Trophoblast cell (in vitro differentiated cells and primary cell): ENCODE measurements around the gene RAPGEF1.
A peak's percentile ranks its signal among the peaks of the same experiment; 100 is the strongest.

ENCODE experiments used
- DNase-seq, 2 donors: peaks; one replicate each; pipeline ENCODE4 v3.0.0-alpha.2; 2016
- H2AFZ ChIP-seq: 2 replicates; pipeline ENCODE4 v1.6.1; 2013; ENCODE audit warnings: low read length, moderate library complexity, mild to moderate bottlenecking; ENCODE audit not compliant: insufficient read depth, poor library complexity
- H2AK5ac ChIP-seq: 2 replicates; pipeline ENCODE4 v1.6.1; 2013; ENCODE audit warnings: mild to moderate bottlenecking, low read length
- H2BK120ac ChIP-seq: 2 replicates; pipeline ENCODE4 v1.6.1; 2013; ENCODE audit warnings: low read length, mild to moderate bottlenecking, moderate library complexity; ENCODE audit not compliant: insufficient read depth, poor library complexity
- H2BK12ac ChIP-seq: 2 replicates; pipeline ENCODE4 v1.6.1; 2013; ENCODE audit warnings: mild to moderate bottlenecking, low read length, moderate library complexity
- H2BK5ac ChIP-seq: 2 replicates; pipeline ENCODE4 v1.6.1; 2013; ENCODE audit warnings: low read length, low read depth, moderate library complexity, mild to moderate bottlenecking; ENCODE audit not compliant: poor library complexity
- H3K14ac ChIP-seq: 2 replicates; pipeline ENCODE4 v1.6.1; 2013; ENCODE audit warnings: mild to moderate bottlenecking, low read length
- H3K18ac ChIP-seq: 2 replicates; pipeline ENCODE4 v1.6.1; 2013; ENCODE audit warnings: mild to moderate bottlenecking, low read length
- H3K23ac ChIP-seq: 2 replicates; pipeline ENCODE4 v1.6.1; 2013; ENCODE audit warnings: low read length
- H3K27ac ChIP-seq: 2 replicates; pipeline ENCODE4 v1.5.1; 2013; ENCODE audit warnings: low read depth, mild to moderate bottlenecking, inconsistent platforms, low read length, moderate library complexity
- H3K27me3 ChIP-seq: 2 replicates; pipeline ENCODE4 v1.6.1; 2013; ENCODE audit warnings: inconsistent platforms, mild to moderate bottlenecking, low read length, moderate library complexity; ENCODE audit not compliant: insufficient read depth
- H3K36me3 ChIP-seq, 2 experiments: 1 replicate in 1 of 2; 2 replicates in 1 of 2; pipeline ENCODE4 v1.6.1; 2013; ENCODE audit warnings: low read length in 2 of 2, mild to moderate bottlenecking in 2 of 2, moderate library complexity in 1 of 2; ENCODE audit not compliant: insufficient read depth in 2 of 2, control insufficient read depth in 1 of 2
- H3K4ac ChIP-seq: 2 replicates; pipeline ENCODE4 v1.6.1; 2013; ENCODE audit warnings: low read depth, mild to moderate bottlenecking, low read length, moderate library complexity
- H3K4me1 ChIP-seq, 2 experiments: 1 replicate in 1 of 2; 2 replicates in 1 of 2; pipeline ENCODE4 v1.6.1; 2013; ENCODE audit warnings: low read length in 2 of 2, mild to moderate bottlenecking in 2 of 2, moderate library complexity in 1 of 2; ENCODE audit not compliant: insufficient read depth in 2 of 2, control insufficient read depth in 1 of 2
- H3K4me2 ChIP-seq: 2 replicates; pipeline ENCODE4 v1.6.1; 2013; ENCODE audit warnings: inconsistent platforms, mild to moderate bottlenecking, low read length, moderate library complexity
- H3K4me3 ChIP-seq: 2 replicates; pipeline ENCODE4 v1.5.1; 2013; ENCODE audit warnings: mild to moderate bottlenecking, low read depth, low read length, inconsistent platforms
- H3K79me1 ChIP-seq: one replicate; pipeline ENCODE4 v1.6.1; 2013; ENCODE audit warnings: low read length
- H3K79me2 ChIP-seq: 2 replicates; pipeline ENCODE4 v1.6.1; 2013; ENCODE audit warnings: low read length, mild to moderate bottlenecking; ENCODE audit not compliant: control insufficient read depth, insufficient read depth, poor library complexity
- H3K9ac ChIP-seq: 2 replicates; pipeline ENCODE4 v1.6.1; 2013; ENCODE audit warnings: mild to moderate bottlenecking, low read length
- H3K9me3 ChIP-seq: 2 replicates; pipeline ENCODE4 v1.6.1; 2013; ENCODE audit warnings: low read depth, mild to moderate bottlenecking, control low read depth, inconsistent platforms, low read length; ENCODE audit not compliant: insufficient read depth
- H4K12ac ChIP-seq: 2 replicates; pipeline ENCODE4 v1.6.1; 2013; ENCODE audit warnings: low read depth, mild to moderate bottlenecking, low read length, moderate library complexity
- H4K8ac ChIP-seq: 2 replicates; pipeline ENCODE4 v1.6.1; 2013; ENCODE audit warnings: low read depth, mild to moderate bottlenecking, low read length, moderate library complexity
- H4K91ac ChIP-seq: one replicate; pipeline ENCODE4 v1.6.1; 2013; ENCODE audit warnings: low read depth, mild to moderate bottlenecking, low read length, moderate library complexity
- WGBS: extraction: QIAGEN DNeasy Blood & Tissue Kit; methylation state at CpG from one replicate; pipeline ENCODE4 v1.1.7; 2013; ENCODE audit warnings: missing lambda C conversion rate; ENCODE audit not compliant: insufficient read length, insufficient coverage; ENCODE audit errors: extremely low coverage; 5-methylcytosine and 5-hydroxymethylcytosine counted together

The RAPGEF1 gene

DNA sequence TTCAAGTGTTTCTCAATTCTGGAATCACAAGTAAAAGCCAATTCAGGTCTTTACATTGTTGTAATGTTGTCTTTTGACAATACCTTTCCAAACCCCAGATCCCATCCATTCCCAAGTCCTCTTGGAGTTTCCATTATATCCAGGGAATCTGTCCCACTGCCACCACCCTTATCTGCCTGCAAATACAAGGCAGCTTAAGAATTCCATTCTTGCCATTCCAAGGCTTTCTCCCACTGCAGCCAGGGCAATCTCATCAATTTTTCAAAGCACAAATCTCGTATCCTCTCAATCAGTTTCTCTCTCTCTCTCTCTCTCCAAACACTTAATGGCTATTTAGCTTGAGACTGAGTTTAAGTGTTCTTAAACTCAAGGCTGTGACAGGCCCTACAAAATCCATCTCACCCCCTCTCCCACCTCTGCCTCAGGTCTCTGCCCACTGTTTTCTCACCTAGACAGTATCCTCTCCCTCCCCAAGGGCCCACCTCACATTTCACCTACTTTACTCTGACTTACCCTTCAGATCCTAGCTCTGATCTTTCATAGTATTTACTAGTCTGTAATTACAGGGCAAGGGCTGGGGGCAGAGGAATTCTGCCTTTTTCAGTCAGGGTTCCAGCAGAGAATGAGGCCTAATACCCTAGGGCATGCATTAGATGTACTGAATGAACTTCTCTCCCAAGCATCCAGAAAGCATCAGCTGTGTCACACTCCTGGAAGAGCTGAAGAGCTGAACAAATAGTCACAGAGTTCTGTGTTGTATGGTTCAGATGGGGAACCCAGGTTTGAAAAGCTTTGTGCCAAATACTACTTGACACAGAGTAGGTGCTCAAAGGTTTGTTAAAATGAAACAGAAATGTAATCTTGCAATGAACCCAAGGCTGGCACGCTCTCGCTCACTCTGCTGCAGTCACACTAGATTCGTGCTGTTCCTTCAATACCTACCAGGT, 46.0 kb downstream of the RAPGEF1 start:
- Histone ChIP-seq H2AK5ac (no peak overlapping the region), H4K91ac (peak overlapping the region; percentile 70), H3K79me2 (peaks cover 11% of the 10 kb centered on the region), H3K36me3 (no peaks in the 10 kb centered on the region), H3K79me1 (peaks cover 5% of the 10 kb centered on the region), H2BK5ac (peak overlapping the region; percentile 79), H2BK120ac (peak overlapping the region; percentile 8), H3K23ac (no peak overlapping the region), H4K12ac (no peak overlapping the region), H3K4ac (peak overlapping the region; percentile 34), H3K9me3 (no peaks in the 10 kb centered on the region), H3K27me3 (no peaks in the 10 kb centered on the region), H3K14ac (peak overlapping the region; percentile 43), H2BK12ac (peak overlapping the region; percentile 65), H2AFZ (peak overlapping the region; percentile 52), H3K27ac (peak overlapping the region; percentile 39), H4K8ac (peak overlapping the region; percentile 22), H3K18ac (peak overlapping the region; percentile 86), H3K9ac (no peak overlapping the region), H3K4me3 (no peak overlapping the region), H3K4me2 (peak overlapping the region; percentile 3), H3K4me1 (peaks cover 16 to 20% of the 10 kb centered on the region in 2 experiments)
- DNase-seq: peak; percentile 67 to 80
- no CpG with 5 or more reads among the region's 4 CpGs for WGBS

DNA sequence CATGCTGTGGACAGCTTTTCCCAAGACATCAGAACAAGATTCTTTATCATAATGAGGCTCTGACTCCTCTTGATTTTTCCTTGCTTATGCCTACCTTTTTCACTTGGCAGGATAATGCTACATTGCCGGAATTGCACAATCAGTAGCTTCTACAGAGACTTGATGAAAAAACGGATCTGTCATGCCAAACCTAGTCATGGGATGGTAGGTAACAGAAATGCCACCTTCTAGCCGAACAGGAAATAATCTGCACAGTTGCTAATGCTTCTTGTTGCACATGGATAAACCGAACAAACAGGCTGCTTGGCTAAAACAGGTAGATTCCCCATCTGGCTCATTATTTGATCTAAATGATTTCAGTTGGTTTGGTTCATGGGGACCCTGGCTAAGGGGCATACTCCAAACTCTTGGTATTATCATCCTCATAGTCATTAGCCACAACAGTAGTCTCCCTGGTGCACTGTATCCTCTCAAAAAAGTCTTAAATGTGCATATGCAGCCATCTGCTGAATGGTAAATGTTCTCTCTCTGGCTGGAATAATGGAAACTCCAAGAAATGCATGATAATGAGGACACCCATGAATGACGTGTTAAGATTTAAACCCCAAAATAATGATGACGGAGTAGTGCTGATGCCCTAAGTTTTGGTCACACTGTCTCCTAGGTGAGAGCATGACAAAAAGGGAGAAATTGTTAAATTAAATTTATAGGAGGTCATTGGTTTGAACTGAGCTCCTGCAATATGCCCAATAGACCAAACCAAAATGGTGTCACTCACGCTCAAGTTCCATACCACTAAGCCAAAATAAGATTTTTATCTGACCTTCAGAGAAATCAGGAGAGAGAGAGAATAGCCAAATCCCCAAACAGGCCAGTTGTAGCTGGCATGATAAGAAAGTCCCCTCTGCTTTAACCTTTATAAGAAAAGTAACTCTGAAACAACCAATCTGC, 47.0 kb downstream of the RAPGEF1 start:
- Histone ChIP-seq H3K36me3 (peaks cover 0 to 2% of the 10 kb centered on the region in 2 experiments), H3K18ac (no peak overlapping the region), H2AK5ac (no peak overlapping the region), H3K27me3 (no peaks in the 10 kb centered on the region), H2BK12ac (no peak overlapping the region), H3K4me3 (no peak overlapping the region), H4K91ac (no peak overlapping the region), H3K9me3 (no peaks in the 10 kb centered on the region), H2AFZ (no peak overlapping the region), H3K14ac (no peak overlapping the region), H3K9ac (no peak overlapping the region), H3K23ac (no peak overlapping the region), H3K79me1 (peaks cover 5% of the 10 kb centered on the region), H3K4me2 (no peak overlapping the region), H3K4ac (peak overlapping the region; percentile 47), H2BK120ac (no peak overlapping the region), H3K27ac (no peak overlapping the region), H4K12ac (no peak overlapping the region), H4K8ac (no peak overlapping the region), H3K4me1 (peaks cover 16 to 20% of the 10 kb centered on the region in 2 experiments), H3K79me2 (peaks cover 11% of the 10 kb centered on the region), H2BK5ac (no peak overlapping the region)
- DNase-seq: no peak
- no CpG with 5 or more reads among the region's 7 CpGs for WGBS

DNA sequence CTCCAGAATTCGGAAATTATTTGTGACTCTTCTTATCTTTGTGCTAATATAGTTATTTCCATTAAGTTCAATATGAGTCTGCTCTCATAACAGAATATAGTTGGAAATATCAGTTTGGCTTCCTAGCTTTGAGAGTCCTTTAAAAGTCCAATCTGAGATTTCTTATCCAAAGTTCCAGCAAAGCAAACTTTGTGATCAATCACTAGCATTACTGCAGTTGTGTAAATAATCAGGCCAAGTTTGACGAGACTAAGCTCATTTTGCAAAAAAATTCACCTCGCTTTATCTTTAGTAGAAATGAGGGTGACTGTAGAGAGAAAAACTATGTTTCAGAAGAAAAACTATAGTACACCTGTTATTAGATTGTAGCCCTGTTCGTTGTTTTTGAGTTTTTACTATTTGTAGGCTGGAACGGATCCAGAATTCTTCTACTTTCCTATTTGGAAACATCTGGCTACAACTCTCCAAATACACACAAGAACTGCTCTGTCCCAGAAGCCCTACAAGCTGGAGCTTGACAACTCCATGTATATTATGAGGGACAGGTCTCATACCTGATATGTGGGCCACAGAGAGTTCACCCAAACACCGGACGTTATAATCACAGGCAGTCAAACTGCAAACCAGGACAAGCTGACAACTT, 47.8 kb downstream of the RAPGEF1 start:
- Histone ChIP-seq H4K12ac (no peak overlapping the region), H2BK120ac (no peak overlapping the region), H3K79me1 (peaks cover 5% of the 10 kb centered on the region), H3K14ac (no peak overlapping the region), H3K79me2 (peaks cover 11% of the 10 kb centered on the region), H2AK5ac (no peak overlapping the region), H3K18ac (no peak overlapping the region), H3K27me3 (no peaks in the 10 kb centered on the region), H3K4me2 (no peak overlapping the region), H2BK5ac (no peak overlapping the region), H2AFZ (no peak overlapping the region), H3K23ac (no peak overlapping the region), H3K4me1 (peaks cover 16 to 20% of the 10 kb centered on the region in 2 experiments), H3K36me3 (peaks cover 0 to 2% of the 10 kb centered on the region in 2 experiments), H4K91ac (no peak overlapping the region), H3K4me3 (no peak overlapping the region), H4K8ac (no peak overlapping the region), H3K4ac (peak overlapping the region; percentile 47), H3K9ac (no peak overlapping the region), H3K9me3 (no peaks in the 10 kb centered on the region), H2BK12ac (no peak overlapping the region), H3K27ac (no peak overlapping the region)
- WGBS: no CpG with 5 or more reads among the region's 7 CpGs
- DNase-seq: no peak
